HEK293 (cell line): ENCODE measurements around the gene BTG2.

ENCODE experiments used
- CTCF ChIA-PET: fragments of 350-600 bp; formaldehyde crosslinking; extraction: SDS; loops from one replicate; lab custom pipeline; 2021; ENCODE audit warnings: antibody characterized with exemption; lab: Yijun Ruan, JAX
- POLR2A ChIA-PET: fragments of 300-600 bp; formaldehyde crosslinking; extraction: SDS; loops from one replicate; lab custom pipeline; 2020; ENCODE audit warnings: antibody characterized with exemption, inconsistent platforms; lab: Yijun Ruan, JAX
- H3K27ac ChIP-seq: fragments of 200-500 bp; sonication (Bioruptor generic); 2 replicates; pipeline ENCODE4 v1.5.1; 2014; ENCODE audit warnings: low read depth, low read length, control low read depth, inconsistent platforms; ENCODE audit errors: extremely low read depth
- H3K36me3 ChIP-seq, 2 experiments: fragments of 200-500 bp in 1 of 2; sonication (Bioruptor generic) in 1 of 2; 1 replicate in 1 of 2; 2 replicates in 1 of 2; pipeline ENCODE4 v1.5.1; 2014 to 2017; ENCODE audit warnings: inconsistent platforms in 2 of 2, low read length in 2 of 2; ENCODE audit not compliant: control insufficient read depth in 2 of 2, insufficient read depth in 1 of 2
- H3K4me1 ChIP-seq: fragments of 200-500 bp; sonication (Bioruptor generic); 2 replicates; pipeline ENCODE4 v1.5.1; 2014; ENCODE audit warnings: mild to moderate bottlenecking, low read length, inconsistent platforms; ENCODE audit not compliant: control insufficient read depth, insufficient read depth
- H3K4me3 ChIP-seq: 2 replicates; pipeline ENCODE4 v1.5.1; 2011; ENCODE audit warnings: low read depth, mild to moderate bottlenecking, control low read depth, low read length, moderate library complexity
- H3K9me3 ChIP-seq: fragments of 200-500 bp; sonication (Bioruptor generic); 2 replicates; pipeline ENCODE4 v1.5.1; 2014; ENCODE audit warnings: low read depth, low read length, inconsistent platforms; ENCODE audit not compliant: control insufficient read depth, insufficient read depth
- REPIN1 ChIP-seq: fragments of 450-650 bp; formaldehyde crosslinking; IDR thresholded peaks from 2 replicates; pipeline ENCODE4 v1.5.1; 2017; ENCODE audit warnings: missing biosample characterization, missing genetic modification characterization, low read depth
- SCRT2 ChIP-seq: fragments of 450-650 bp; formaldehyde crosslinking; IDR thresholded peaks from 2 replicates; pipeline ENCODE4 v1.5.1; 2016; ENCODE audit warnings: missing biosample characterization, missing genetic modification characterization
- SP3 ChIP-seq: fragments of 450-650 bp; formaldehyde crosslinking; IDR thresholded peaks from 2 replicates; pipeline ENCODE4 v1.5.1; 2016; ENCODE audit warnings: missing biosample characterization, missing genetic modification characterization
- YY2 ChIP-seq: fragments of 450-650 bp; formaldehyde crosslinking; IDR thresholded peaks from 2 replicates; pipeline ENCODE4 v1.5.1; 2016; ENCODE audit warnings: missing biosample characterization, missing genetic modification characterization
- ZBTB48 ChIP-seq: fragments of 450-650 bp; formaldehyde crosslinking; IDR thresholded peaks from 2 replicates; pipeline ENCODE4 v1.5.1; 2016; ENCODE audit warnings: missing biosample characterization, missing genetic modification characterization
- ZBTB7A ChIP-seq: fragments of 450-650 bp; formaldehyde crosslinking; IDR thresholded peaks from 2 replicates; pipeline ENCODE4 v1.5.1; 2016; ENCODE audit warnings: low read depth, missing biosample characterization, missing genetic modification characterization
- ZBTB8A ChIP-seq: fragments of 450-650 bp; formaldehyde crosslinking; IDR thresholded peaks from 2 replicates; pipeline ENCODE4 v1.5.1; 2016; ENCODE audit warnings: missing biosample characterization, missing genetic modification characterization
- ZFP37 ChIP-seq: fragments of 450-650 bp; formaldehyde crosslinking; IDR thresholded peaks from 2 replicates; pipeline ENCODE4 v1.5.1; 2016; ENCODE audit warnings: missing biosample characterization, missing genetic modification characterization
- ZNF10 ChIP-seq: fragments of 450-650 bp; formaldehyde crosslinking; IDR thresholded peaks from 2 replicates; pipeline ENCODE4 v1.5.1; 2017; ENCODE audit warnings: missing biosample characterization, missing genetic modification characterization
- ZNF169 ChIP-seq: fragments of 450-650 bp; formaldehyde crosslinking; IDR thresholded peaks from 2 replicates; pipeline ENCODE4 v1.5.1; 2016; ENCODE audit warnings: missing biosample characterization, missing genetic modification characterization
- ZNF2 ChIP-seq: fragments of 450-650 bp; formaldehyde crosslinking; IDR thresholded peaks from 2 replicates; pipeline ENCODE4 v1.5.1; 2016; ENCODE audit warnings: missing biosample characterization, missing genetic modification characterization
- ZNF311 ChIP-seq: fragments of 450-650 bp; formaldehyde crosslinking; IDR thresholded peaks from 2 replicates; pipeline ENCODE4 v1.5.1; 2017; ENCODE audit warnings: missing biosample characterization, missing genetic modification characterization, borderline replicate concordance
- ZNF394 ChIP-seq: fragments of 450-650 bp; formaldehyde crosslinking; IDR thresholded peaks from 2 replicates; pipeline ENCODE4 v1.5.1; 2016; ENCODE audit warnings: missing biosample characterization, missing genetic modification characterization, mild to moderate bottlenecking, moderate library complexity, borderline replicate concordance
- ZNF501 ChIP-seq: fragments of 450-650 bp; formaldehyde crosslinking; IDR thresholded peaks from 2 replicates; pipeline ENCODE4 v1.5.1; 2016; ENCODE audit warnings: missing biosample characterization, missing genetic modification characterization
- ZNF561 ChIP-seq: fragments of 450-650 bp; IDR thresholded peaks from 2 replicates; pipeline ENCODE4 v1.5.1; 2018; ENCODE audit warnings: missing biosample characterization, missing genetic modification characterization, borderline replicate concordance
- ZNF571 ChIP-seq: fragments of 450-650 bp; formaldehyde crosslinking; IDR thresholded peaks from 2 replicates; pipeline ENCODE4 v1.5.0; 2017; ENCODE audit warnings: missing biosample characterization, missing genetic modification characterization
- ZNF610 ChIP-seq: fragments of 450-650 bp; formaldehyde crosslinking; IDR thresholded peaks from 2 replicates; pipeline ENCODE4 v1.5.1; 2016; ENCODE audit warnings: missing biosample characterization, missing genetic modification characterization, borderline replicate concordance
- ZNF626 ChIP-seq: fragments of 450-650 bp; sonication (Bioruptor Pico); formaldehyde crosslinking; IDR thresholded peaks from 2 replicates; pipeline ENCODE4 v1.5.1; 2018; ENCODE audit warnings: missing biosample characterization, missing genetic modification characterization, inconsistent platforms
- ZNF776 ChIP-seq: fragments of 450-650 bp; formaldehyde crosslinking; IDR thresholded peaks from 2 replicates; pipeline ENCODE4 v1.5.0; 2017; ENCODE audit warnings: missing biosample characterization, missing genetic modification characterization, borderline replicate concordance
- TF ChIP-seq, protein P1 (sequence below): fragments of 450-650 bp; formaldehyde crosslinking; IDR thresholded peaks from 2 replicates; pipeline ENCODE4 v1.5.1; 2016; ENCODE audit warnings: missing biosample characterization, missing genetic modification characterization
- TF ChIP-seq, protein P2 (sequence below): fragments of 450-650 bp; formaldehyde crosslinking; IDR thresholded peaks from 2 replicates; pipeline ENCODE4 v1.5.1; 2016; ENCODE audit warnings: missing biosample characterization, missing genetic modification characterization, low read depth
- TF ChIP-seq, protein P3 (sequence below): fragments of 450-650 bp; formaldehyde crosslinking; IDR thresholded peaks from 2 replicates; pipeline ENCODE4 v1.5.0; 2017; ENCODE audit warnings: missing biosample characterization, missing genetic modification characterization, borderline replicate concordance
- TF ChIP-seq, protein P4 (sequence below): fragments of 450-650 bp; formaldehyde crosslinking; IDR thresholded peaks from 2 replicates; pipeline ENCODE4 v1.5.1; 2016; ENCODE audit warnings: missing biosample characterization, missing genetic modification characterization
- TF ChIP-seq, protein P5 (sequence below): fragments of 450-650 bp; formaldehyde crosslinking; IDR thresholded peaks from 2 replicates; pipeline ENCODE4 v1.5.1; 2017; ENCODE audit warnings: missing biosample characterization, mild to moderate bottlenecking, missing genetic modification characterization, moderate library complexity
- TF ChIP-seq, protein P6 (sequence below): fragments of 450-650 bp; formaldehyde crosslinking; optimal IDR thresholded peaks from 2 replicates; pipeline ENCODE3; 2016; ENCODE audit warnings: missing biosample characterization, mild to moderate bottlenecking, missing genetic modification characterization

Gene BTG2

DNA sequence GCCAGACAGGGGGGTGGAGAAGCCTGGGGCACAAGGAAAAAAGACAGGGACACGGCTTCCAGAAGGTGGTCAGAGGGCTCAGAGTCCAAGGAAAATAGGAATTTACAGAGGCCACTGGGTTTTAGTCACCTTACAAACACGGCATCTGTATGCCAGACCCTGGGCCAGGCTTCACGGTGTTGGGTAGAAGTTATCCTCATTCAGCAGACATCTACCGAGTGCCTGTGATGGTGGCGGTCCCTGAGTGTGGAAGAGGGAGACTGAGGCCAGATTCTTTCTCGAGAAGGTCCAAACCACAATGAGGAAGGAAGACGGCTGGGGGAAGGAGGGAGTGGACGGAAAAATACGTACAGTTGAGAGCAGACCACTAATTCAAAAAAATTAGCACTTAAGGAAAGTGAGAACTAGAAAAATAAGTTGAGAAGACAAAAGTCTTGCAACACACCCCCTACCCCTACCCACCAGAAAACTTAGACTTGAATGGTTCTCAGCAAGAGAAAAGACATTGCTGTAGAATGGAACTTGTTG lies 864 bp upstream of the BTG2 start:
- CTCF ChIA-PET = interaction anchor here (7.0 kb wide), 1 partner anchor 35 kb away, joined by 75 read pairs; no protein-coding TSS in a partner anchor
- peaks cover 16% of the 10 kb centered on the region; the same call in 1 of the 2 replicates for H3K4me1 ChIP-seq
- TF ChIP-seq, protein P1, sequence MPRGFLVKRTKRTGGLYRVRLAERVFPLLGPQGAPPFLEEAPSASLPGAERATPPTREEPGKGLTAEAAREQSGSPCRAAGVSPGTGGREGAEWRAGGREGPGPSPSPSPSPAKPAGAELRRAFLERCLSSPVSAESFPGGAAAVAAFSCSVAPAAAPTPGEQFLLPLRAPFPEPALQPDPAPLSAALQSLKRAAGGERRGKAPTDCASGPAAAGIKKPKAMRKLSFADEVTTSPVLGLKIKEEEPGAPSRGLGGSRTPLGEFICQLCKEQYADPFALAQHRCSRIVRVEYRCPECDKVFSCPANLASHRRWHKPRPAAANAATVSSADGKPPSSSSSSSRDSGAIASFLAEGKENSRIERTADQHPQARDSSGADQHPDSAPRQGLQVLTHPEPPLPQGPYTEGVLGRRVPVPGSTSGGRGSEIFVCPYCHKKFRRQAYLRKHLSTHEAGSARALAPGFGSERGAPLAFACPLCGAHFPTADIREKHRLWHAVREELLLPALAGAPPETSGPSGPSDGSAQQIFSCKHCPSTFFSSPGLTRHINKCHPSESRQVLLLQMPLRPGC (tag by site-specific recombination) = no peak
- TF ChIP-seq ZBTB7A (tag by site-specific recombination) = no peak
- TF ChIP-seq, protein P2, sequence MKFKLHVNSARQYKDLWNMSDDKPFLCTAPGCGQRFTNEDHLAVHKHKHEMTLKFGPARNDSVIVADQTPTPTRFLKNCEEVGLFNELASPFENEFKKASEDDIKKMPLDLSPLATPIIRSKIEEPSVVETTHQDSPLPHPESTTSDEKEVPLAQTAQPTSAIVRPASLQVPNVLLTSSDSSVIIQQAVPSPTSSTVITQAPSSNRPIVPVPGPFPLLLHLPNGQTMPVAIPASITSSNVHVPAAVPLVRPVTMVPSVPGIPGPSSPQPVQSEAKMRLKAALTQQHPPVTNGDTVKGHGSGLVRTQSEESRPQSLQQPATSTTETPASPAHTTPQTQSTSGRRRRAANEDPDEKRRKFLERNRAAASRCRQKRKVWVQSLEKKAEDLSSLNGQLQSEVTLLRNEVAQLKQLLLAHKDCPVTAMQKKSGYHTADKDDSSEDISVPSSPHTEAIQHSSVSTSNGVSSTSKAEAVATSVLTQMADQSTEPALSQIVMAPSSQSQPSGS = no peak
- no peak for TF ChIP-seq ZNF571 (tag by site-specific recombination)
- TF ChIP-seq, protein P3, sequence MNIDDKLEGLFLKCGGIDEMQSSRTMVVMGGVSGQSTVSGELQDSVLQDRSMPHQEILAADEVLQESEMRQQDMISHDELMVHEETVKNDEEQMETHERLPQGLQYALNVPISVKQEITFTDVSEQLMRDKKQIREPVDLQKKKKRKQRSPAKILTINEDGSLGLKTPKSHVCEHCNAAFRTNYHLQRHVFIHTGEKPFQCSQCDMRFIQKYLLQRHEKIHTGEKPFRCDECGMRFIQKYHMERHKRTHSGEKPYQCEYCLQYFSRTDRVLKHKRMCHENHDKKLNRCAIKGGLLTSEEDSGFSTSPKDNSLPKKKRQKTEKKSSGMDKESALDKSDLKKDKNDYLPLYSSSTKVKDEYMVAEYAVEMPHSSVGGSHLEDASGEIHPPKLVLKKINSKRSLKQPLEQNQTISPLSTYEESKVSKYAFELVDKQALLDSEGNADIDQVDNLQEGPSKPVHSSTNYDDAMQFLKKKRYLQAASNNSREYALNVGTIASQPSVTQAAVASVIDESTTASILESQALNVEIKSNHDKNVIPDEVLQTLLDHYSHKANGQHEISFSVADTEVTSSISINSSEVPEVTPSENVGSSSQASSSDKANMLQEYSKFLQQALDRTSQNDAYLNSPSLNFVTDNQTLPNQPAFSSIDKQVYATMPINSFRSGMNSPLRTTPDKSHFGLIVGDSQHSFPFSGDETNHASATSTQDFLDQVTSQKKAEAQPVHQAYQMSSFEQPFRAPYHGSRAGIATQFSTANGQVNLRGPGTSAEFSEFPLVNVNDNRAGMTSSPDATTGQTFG = no peak
- TF ChIP-seq, protein P4, sequence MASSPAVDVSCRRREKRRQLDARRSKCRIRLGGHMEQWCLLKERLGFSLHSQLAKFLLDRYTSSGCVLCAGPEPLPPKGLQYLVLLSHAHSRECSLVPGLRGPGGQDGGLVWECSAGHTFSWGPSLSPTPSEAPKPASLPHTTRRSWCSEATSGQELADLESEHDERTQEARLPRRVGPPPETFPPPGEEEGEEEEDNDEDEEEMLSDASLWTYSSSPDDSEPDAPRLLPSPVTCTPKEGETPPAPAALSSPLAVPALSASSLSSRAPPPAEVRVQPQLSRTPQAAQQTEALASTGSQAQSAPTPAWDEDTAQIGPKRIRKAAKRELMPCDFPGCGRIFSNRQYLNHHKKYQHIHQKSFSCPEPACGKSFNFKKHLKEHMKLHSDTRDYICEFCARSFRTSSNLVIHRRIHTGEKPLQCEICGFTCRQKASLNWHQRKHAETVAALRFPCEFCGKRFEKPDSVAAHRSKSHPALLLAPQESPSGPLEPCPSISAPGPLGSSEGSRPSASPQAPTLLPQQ (tag by site-specific recombination) = no peak
- no peak for TF ChIP-seq ZNF561 (tag by site-specific recombination)
- TF ChIP-seq SCRT2 (tag by site-specific recombination) = no peak
- TF ChIP-seq ZNF169 (tag by site-specific recombination) = no peak
- no peak for TF ChIP-seq REPIN1 (tag by site-specific recombination)
- TF ChIP-seq ZNF626 (tag by site-specific recombination) = no peak
- TF ChIP-seq ZNF10 (tag by site-specific recombination) = no peak
- TF ChIP-seq SP3 (tag by site-specific recombination) = no peak
- no peak for TF ChIP-seq ZBTB8A (tag by site-specific recombination)
- no peak for TF ChIP-seq ZBTB48 (tag by site-specific recombination)
- no peak for TF ChIP-seq YY2 (tag by site-specific recombination)
- no peak for TF ChIP-seq ZNF311 (tag by site-specific recombination)
- peak overlapping the region; percentile 37; the same call in 1 of the 2 replicates for H3K27ac ChIP-seq
- peaks cover 0 to 36% of the 10 kb centered on the region in 2 experiments; a peak in 2 of 3 replicates for H3K36me3 ChIP-seq
- H3K4me3 ChIP-seq = no peak overlapping the region
- no peaks in the 10 kb centered on the region for H3K9me3 ChIP-seq
- POLR2A ChIA-PET = interaction anchor here (0.5 to 7.8 kb wide), 12 partner anchors 10 to 184 kb away, joined by 3 to 90 read pairs (median 22); no protein-coding TSS in a partner anchor

DNA sequence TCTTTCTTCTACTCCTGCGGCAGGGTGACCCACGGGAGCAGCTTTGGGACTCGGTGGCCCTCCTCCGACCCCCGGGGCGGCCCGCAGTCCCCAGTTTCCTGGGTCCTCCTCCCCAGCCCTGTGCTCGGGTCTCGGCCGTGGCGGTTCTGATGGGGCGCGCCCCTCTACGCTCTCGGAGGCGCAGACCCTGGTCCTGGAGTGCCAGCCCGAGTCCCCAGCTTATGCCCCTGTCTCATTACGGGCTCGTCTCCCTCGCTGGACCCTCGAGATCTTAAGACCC lies 430 bp downstream of the BTG2 start:
- Histone ChIP-seq H3K9me3 (no peaks in the 10 kb centered on the region), H3K4me1 (peaks cover 16% of the 10 kb centered on the region; the same call in 1 of the 2 replicates), H3K4me3 (peak overlapping the region; percentile 91), H3K36me3 (peaks cover 6 to 38% of the 10 kb centered on the region in 2 experiments; a peak in 2 of 3 replicates), H3K27ac (peak overlapping the region; percentile 95)
- ChIA-PET CTCF (interaction anchor here (0.7 to 7.0 kb wide), 8 partner anchors 19 to 559 kb away, joined by 3 to 75 read pairs (median 10); no protein-coding TSS in a partner anchor), POLR2A (interaction anchor here (0.8 to 7.8 kb wide), 8 partner anchors 11 to 35 kb away, joined by 3 to 90 read pairs (median 28); no protein-coding TSS in a partner anchor)
- TF ChIP-seq ZNF2 (tag by site-specific recombination) (peak; percentile 20; the same call in 1 of the 2 replicates), ZNF610 (tag by site-specific recombination) (0 out of 2 replicates have a peak, but pooled peaks have one; percentile 6), ZFP37 (tag by site-specific recombination) (0 out of 2 replicates have a peak, but pooled peaks have one; percentile 3), ZNF394 (tag by site-specific recombination) (peak; percentile 3; the same call in 1 of the 2 replicates), ZNF776 (peak; percentile 43; the same call in 1 of the 2 replicates), ZNF501 (tag by site-specific recombination) (peak; percentile 20; the same call in 1 of the 2 replicates), ZBTB48 (tag by site-specific recombination) (0 out of 2 replicates have a peak, but pooled peaks have one; percentile 9)
- TF ChIP-seq, protein P5, sequence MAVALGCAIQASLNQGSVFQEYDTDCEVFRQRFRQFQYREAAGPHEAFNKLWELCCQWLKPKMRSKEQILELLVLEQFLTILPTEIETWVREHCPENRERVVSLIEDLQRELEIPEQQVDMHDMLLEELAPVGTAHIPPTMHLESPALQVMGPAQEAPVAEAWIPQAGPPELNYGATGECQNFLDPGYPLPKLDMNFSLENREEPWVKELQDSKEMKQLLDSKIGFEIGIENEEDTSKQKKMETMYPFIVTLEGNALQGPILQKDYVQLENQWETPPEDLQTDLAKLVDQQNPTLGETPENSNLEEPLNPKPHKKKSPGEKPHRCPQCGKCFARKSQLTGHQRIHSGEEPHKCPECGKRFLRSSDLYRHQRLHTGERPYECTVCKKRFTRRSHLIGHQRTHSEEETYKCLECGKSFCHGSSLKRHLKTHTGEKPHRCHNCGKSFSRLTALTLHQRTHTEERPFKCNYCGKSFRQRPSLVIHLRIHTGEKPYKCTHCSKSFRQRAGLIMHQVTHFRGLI (tag by site-specific recombination) = no peak
- TF ChIP-seq, protein P6, sequence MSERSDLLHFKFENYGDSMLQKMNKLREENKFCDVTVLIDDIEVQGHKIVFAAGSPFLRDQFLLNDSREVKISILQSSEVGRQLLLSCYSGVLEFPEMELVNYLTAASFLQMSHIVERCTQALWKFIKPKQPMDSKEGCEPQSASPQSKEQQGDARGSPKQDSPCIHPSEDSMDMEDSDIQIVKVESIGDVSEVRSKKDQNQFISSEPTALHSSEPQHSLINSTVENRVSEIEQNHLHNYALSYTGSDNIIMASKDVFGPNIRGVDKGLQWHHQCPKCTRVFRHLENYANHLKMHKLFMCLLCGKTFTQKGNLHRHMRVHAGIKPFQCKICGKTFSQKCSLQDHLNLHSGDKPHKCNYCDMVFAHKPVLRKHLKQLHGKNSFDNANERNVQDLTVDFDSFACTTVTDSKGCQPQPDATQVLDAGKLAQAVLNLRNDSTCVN (tag by site-specific recombination) = peak; percentile 75
